Central memory CD8-positive, alpha-beta T cell (primary cell): ENCODE data around the gene DAD1.

Experiments used
- ATAC-seq: fragments of 150-1000 bp; cut with Tn5 transposase; replicated peaks from 2 replicates; pipeline ENCODE4 v1.10.0; 2022; ENCODE audit warnings: mild to moderate bottlenecking, moderate FRiP score, moderate number of reproducible peaks; ENCODE audit not compliant: poor library complexity, severe bottlenecking; ENCODE audit errors: extremely low read depth
- DNase-seq, 2 donors: peaks; one replicate each; pipeline ENCODE4 v3.0.0; 2021; ENCODE audit warnings: low spot score in 2 of 2
- H3K27ac Mint-ChIP-seq: one replicate; pipeline ENCODE4 v1.8.0; 2022; ENCODE audit warnings: low read depth, mild to moderate bottlenecking, moderate library complexity, mixed read lengths
- H3K27me3 Mint-ChIP-seq: one replicate; pipeline ENCODE4 v1.8.0; 2022; ENCODE audit warnings: mixed read lengths
- H3K36me3 Mint-ChIP-seq: one replicate; pipeline ENCODE4 v1.8.0; 2022; ENCODE audit warnings: mild to moderate bottlenecking, moderate library complexity, mixed read lengths; ENCODE audit not compliant: insufficient read depth
- H3K4me1 Mint-ChIP-seq: one replicate; pipeline ENCODE4 v1.8.0; 2022; ENCODE audit warnings: mixed read lengths
- H3K4me3 Mint-ChIP-seq: one replicate; pipeline ENCODE4 v1.8.0; 2022; ENCODE audit warnings: mild to moderate bottlenecking, moderate library complexity, mixed read lengths
- H3K9me3 Mint-ChIP-seq: one replicate; pipeline ENCODE4 v1.8.0; 2022; ENCODE audit warnings: mixed read lengths

Gene DAD1

GRCh38 chr14:22561661-22562579 is 27.1 kb downstream of the DAD1 start:
- ATAC-seq = peak; percentile 79
- Mint-ChIP-seq H3K9me3 (no peaks in the 10 kb centered on the region), H3K27me3 (no peaks in the 10 kb centered on the region), H3K4me1 (peaks cover 86% of the 10 kb centered on the region), H3K27ac (peak overlapping the region; percentile 88), H3K4me3 (peak overlapping the region; percentile 62), H3K36me3 (peaks cover 30% of the 10 kb centered on the region)
- DNase-seq = peak in 1 of 2 donors; percentile 85

GRCh38 chr14:22561366-22561660 is 27.7 kb downstream of the DAD1 start:
- Mint-ChIP-seq H3K4me3 (peak overlapping the region; percentile 62), H3K36me3 (peaks cover 36% of the 10 kb centered on the region), H3K4me1 (peaks cover 89% of the 10 kb centered on the region), H3K27ac (peak overlapping the region; percentile 88), H3K9me3 (no peaks in the 10 kb centered on the region), H3K27me3 (peaks cover 4% of the 10 kb centered on the region)
- DNase-seq (no peak), ATAC-seq (no peak)

GRCh38 chr14:22560662-22561365 is 28.2 kb downstream of the DAD1 start:
- Mint-ChIP-seq H3K9me3 (no peaks in the 10 kb centered on the region), H3K36me3 (peaks cover 41% of the 10 kb centered on the region), H3K4me1 (peaks cover 90% of the 10 kb centered on the region), H3K27ac (peak overlapping the region; percentile 88), H3K27me3 (peaks cover 9% of the 10 kb centered on the region), H3K4me3 (peak overlapping the region; percentile 62)
- no peak for DNase-seq
- ATAC-seq = no peak

- Mint-ChIP-seq H3K9me3 (no peaks in the 10 kb centered on the region), H3K4me3 (peak overlapping the region; percentile 84), H3K36me3 (peaks cover 49% of the 10 kb centered on the region), H3K27ac (peak overlapping the region; percentile 100), H3K4me1 (peaks cover 87% of the 10 kb centered on the region), H3K27me3 (peaks cover 9% of the 10 kb centered on the region)
- DNase-seq (no peak), ATAC-seq (no peak)
These were observed 30.0 kb downstream of the DAD1 start for GRCh38 chr14:22559041-22559440.

GRCh38 chr14:22558221-22558913 is 30.7 kb downstream of the DAD1 start:
- ATAC-seq = no peak
- H3K4me3 Mint-ChIP-seq = peak overlapping the region; percentile 84
- H3K27ac Mint-ChIP-seq = peak overlapping the region; percentile 100
- H3K9me3 Mint-ChIP-seq = no peaks in the 10 kb centered on the region
- peaks cover 92% of the 10 kb centered on the region for H3K4me1 Mint-ChIP-seq
- no peak for DNase-seq
- H3K36me3 Mint-ChIP-seq = peaks cover 54% of the 10 kb centered on the region
- H3K27me3 Mint-ChIP-seq = peaks cover 9% of the 10 kb centered on the region

- no peaks in the 10 kb centered on the region for H3K9me3 Mint-ChIP-seq
- peaks cover 95% of the 10 kb centered on the region for H3K4me1 Mint-ChIP-seq
These were observed 31.2 kb downstream of the DAD1 start for GRCh38 chr14:22557846-22558220.

GRCh38 chr14:22556990-22557623 is 31.9 kb downstream of the DAD1 start:
- H3K4me3 Mint-ChIP-seq = peak overlapping the region; percentile 84
- ATAC-seq (peak; percentile 8), DNase-seq (peak; percentile 87 to 95)
- H3K27me3 Mint-ChIP-seq = peaks cover 9% of the 10 kb centered on the region
- H3K9me3 Mint-ChIP-seq = no peaks in the 10 kb centered on the region
- peaks cover 95% of the 10 kb centered on the region for H3K4me1 Mint-ChIP-seq
- H3K36me3 Mint-ChIP-seq = peaks cover 63% of the 10 kb centered on the region
- H3K27ac Mint-ChIP-seq = peak overlapping the region; percentile 100

More at GRCh38 chr14:22557846-22558220, 31.2 kb downstream of the DAD1 start:
- ATAC-seq (no peak), DNase-seq (no peak)
- Mint-ChIP-seq H3K36me3 (peaks cover 57% of the 10 kb centered on the region), H3K4me3 (peak overlapping the region; percentile 84), H3K27me3 (peaks cover 9% of the 10 kb centered on the region), H3K27ac (peak overlapping the region; percentile 100)

- Mint-ChIP-seq H3K4me3 (peak overlapping the region; percentile 84), H3K36me3 (peaks cover 64% of the 10 kb centered on the region), H3K27ac (peak overlapping the region; percentile 100), H3K4me1 (peaks cover 95% of the 10 kb centered on the region), H3K27me3 (peaks cover 9% of the 10 kb centered on the region), H3K9me3 (no peaks in the 10 kb centered on the region)
- peak; percentile 89 to 99 for DNase-seq
- peak; percentile 80 for ATAC-seq
These were observed 32.7 kb downstream of the DAD1 start for GRCh38 chr14:22556021-22556989.

GRCh38 chr14:22555384-22556011 is 33.5 kb downstream of the DAD1 start:
- Mint-ChIP-seq H3K4me3 (peak overlapping the region; percentile 84), H3K4me1 (peaks cover 96% of the 10 kb centered on the region), H3K36me3 (peaks cover 69% of the 10 kb centered on the region), H3K9me3 (no peaks in the 10 kb centered on the region), H3K27me3 (peaks cover 9% of the 10 kb centered on the region), H3K27ac (peak overlapping the region; percentile 100)
- DNase-seq (no peak), ATAC-seq (no peak)

GRCh38 chr14:22554498-22555383 is 34.3 kb downstream of the DAD1 start:
- Mint-ChIP-seq H3K27me3 (peaks cover 9% of the 10 kb centered on the region), H3K36me3 (peaks cover 77% of the 10 kb centered on the region), H3K4me1 (peaks cover 96% of the 10 kb centered on the region), H3K4me3 (peak overlapping the region; percentile 84), H3K9me3 (no peaks in the 10 kb centered on the region), H3K27ac (peak overlapping the region; percentile 100)
- ATAC-seq (no peak), DNase-seq (no peak)
